Gastroesophageal sphincter (tissue), 3 donors: ENCODE measurements around the gene SPAG4.

ENCODE experiments used
- EP300 ChIP-seq: sonication (generic); formaldehyde crosslinking; IDR thresholded peaks from one replicate; pipeline ENCODE4 v1.6.1; 2017; ENCODE audit warnings: antibody characterized with exemption, mild to moderate bottlenecking
- TF ChIP-seq, protein P1 (sequence below), 4 experiments: fragments of 200-600 bp in 2 of 4; fragments of 450-650 bp in 2 of 4; sonication (generic) in 1 of 4; IDR thresholded peaks; one replicate each; pipeline ENCODE4 v1.5.1; 2017 to 2019; ENCODE audit warnings: antibody characterized with exemption in 4 of 4, mild to moderate bottlenecking in 2 of 4, moderate library complexity in 2 of 4

DNA sequence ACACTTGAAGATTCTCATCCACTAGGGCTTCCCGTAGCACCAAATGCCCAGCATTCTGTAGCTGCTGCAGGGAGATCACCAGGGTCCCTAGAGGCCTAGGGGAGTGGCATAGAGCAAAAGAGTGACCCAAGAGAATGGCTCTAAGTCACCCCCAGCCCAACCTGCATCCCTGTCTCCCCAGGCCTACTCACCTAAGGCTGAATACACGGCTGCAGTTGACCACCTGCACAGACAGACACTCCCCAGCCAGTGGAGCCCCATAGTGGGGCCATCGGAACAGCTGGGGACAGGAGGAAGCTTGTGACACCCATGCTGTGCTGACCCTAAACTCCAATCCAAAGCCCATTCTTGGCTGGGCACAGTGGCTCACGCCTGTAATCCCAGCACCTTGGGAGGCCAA lies 9.5 kb upstream of the SPAG4 start:
- TF ChIP-seq, protein P1, sequence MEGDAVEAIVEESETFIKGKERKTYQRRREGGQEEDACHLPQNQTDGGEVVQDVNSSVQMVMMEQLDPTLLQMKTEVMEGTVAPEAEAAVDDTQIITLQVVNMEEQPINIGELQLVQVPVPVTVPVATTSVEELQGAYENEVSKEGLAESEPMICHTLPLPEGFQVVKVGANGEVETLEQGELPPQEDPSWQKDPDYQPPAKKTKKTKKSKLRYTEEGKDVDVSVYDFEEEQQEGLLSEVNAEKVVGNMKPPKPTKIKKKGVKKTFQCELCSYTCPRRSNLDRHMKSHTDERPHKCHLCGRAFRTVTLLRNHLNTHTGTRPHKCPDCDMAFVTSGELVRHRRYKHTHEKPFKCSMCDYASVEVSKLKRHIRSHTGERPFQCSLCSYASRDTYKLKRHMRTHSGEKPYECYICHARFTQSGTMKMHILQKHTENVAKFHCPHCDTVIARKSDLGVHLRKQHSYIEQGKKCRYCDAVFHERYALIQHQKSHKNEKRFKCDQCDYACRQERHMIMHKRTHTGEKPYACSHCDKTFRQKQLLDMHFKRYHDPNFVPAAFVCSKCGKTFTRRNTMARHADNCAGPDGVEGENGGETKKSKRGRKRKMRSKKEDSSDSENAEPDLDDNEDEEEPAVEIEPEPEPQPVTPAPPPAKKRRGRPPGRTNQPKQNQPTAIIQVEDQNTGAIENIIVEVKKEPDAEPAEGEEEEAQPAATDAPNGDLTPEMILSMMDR (IDR thresholded peaks at IDR 0.05) = no peak
- no peak for TF ChIP-seq EP300
